GM18502 (cell line): ENCODE results near the gene TLR6.
"Not testable (repeated sequence)": the region's sequence is repeated elsewhere in the genome, so short reads cannot be mapped to it uniquely, and the experiment has no call there.

ENCODE experiments used
- ATAC-seq: cut with Tn5 transposase; IDR thresholded peaks from one replicate; pipeline ENCODE4 v1.9.1; 2021; ENCODE audit warnings: mild to moderate bottlenecking; ENCODE audit not compliant: unreplicated experiment, poor library complexity

TLR6 gene

DNA sequence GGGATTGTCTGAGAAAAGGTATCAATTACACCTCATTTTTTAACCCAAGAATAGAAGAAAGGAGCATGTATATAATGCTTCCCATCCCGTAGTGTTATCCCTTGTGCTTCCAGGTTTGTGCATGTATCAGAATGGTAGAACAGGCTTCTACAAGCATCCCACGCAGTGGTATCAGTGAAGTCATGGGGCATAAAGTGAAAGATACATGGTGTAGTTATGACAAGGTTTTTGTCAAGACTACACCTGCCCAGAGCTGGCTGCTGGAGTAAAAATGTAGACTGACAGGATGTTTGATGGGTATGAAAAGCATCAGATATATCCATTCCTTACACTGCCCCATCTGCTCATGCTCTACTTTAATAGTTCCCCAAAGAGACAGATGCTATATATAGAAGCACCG is 61.5 kb downstream of the TLR6 start:
- ATAC-seq = no peak

DNA sequence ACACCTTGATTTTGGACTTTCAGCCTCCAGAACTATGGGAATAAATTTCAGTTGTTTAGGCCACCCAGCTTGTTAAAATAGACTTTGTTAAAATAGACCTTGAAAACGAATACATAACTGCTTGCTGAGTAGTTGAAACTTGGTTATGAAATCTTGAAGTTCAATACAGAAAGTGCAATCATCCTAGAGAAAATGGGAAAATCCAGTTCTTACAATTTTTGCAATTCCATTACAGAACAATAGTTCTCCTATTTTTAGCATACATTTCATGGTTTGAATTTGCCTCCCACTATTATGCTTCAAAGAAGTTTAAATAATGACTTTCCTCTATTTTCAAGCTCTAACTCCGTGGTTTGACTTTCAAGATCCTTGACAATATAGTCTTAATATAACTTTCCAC is 62.6 kb downstream of the TLR6 start:
- no peak for ATAC-seq

DNA sequence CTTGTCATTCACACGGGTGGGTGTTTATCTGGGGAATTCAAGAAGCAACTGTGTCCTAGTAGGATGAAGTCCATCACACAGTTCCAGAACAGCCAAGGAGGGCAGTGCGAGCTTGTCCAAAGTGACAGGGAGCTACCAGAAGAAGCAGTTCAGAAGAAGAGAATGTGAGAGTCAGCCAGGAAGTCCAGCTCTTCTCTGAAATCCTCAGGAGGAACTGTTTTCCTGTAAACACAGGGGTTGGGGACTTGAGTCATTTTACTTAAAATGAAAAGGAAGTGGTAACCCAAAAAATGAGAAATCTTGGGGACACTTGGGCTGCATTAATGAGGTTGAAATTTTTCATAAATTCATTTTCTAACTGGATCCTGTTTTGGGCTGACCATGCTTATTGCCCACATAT is 65.6 kb downstream of the TLR6 start:
- no peak for ATAC-seq

DNA sequence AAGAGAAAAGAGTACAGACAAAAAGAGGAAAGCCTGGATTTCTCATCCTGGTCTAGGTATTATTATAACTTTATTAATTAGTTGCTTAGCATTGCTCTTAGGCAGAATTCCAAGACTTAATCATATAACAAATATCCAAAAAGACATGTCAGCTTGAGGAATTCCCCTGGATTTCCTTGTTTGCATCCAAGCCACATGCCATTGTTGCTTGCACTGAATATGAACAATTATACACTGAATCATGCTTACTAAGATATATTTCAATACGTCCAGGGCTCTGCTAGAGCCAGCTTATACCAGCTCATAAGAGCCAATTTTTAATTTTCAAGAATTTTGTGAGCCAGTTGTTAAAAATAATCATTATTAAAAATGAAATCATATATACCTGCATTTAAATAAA is 68.3 kb downstream of the TLR6 start:
- ATAC-seq = no peak

DNA sequence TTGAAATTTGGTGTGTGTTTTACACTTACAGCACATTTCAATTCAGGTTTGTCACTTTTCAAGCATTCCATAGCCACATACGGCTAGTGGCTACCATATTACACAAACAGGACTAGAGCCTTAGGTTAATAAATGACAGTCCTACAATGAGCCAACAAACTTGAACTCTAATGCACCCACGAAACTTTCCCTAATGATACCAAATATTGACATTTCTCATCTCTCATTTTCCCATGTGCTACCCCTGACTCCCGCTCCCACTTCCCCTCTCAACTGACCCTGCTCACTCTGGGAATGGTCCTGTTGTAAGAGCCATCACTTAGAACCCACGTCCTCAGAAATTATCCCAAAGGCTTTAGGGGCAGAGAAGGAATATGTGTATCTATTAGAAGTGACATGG is 68.9 kb downstream of the TLR6 start:
- ATAC-seq = no peak

DNA sequence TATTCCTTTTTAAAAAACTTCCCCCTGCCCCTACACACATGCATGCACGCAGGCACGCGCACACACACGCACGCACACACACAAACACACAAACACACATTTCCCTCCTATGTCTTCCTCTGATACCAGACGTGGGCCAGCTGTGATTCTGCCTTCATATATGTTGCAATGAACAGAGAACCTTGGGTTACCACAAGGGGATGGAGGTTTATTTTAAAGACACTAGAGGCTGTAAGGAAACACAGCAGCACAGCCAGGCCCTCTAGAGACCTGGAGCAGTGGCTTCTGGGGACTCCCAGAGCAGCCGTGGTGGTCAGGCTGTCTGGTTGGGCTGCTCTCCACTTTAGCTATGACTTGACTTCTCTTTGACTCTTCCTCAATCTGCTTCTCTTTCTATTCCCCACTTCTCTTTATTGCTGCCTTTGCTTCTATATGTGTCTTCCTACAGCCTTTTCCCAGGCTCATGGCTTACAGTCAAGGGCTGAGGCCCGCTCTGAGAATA is 70.7 kb downstream of the TLR6 start:
- peak; percentile 76 for ATAC-seq

DNA sequence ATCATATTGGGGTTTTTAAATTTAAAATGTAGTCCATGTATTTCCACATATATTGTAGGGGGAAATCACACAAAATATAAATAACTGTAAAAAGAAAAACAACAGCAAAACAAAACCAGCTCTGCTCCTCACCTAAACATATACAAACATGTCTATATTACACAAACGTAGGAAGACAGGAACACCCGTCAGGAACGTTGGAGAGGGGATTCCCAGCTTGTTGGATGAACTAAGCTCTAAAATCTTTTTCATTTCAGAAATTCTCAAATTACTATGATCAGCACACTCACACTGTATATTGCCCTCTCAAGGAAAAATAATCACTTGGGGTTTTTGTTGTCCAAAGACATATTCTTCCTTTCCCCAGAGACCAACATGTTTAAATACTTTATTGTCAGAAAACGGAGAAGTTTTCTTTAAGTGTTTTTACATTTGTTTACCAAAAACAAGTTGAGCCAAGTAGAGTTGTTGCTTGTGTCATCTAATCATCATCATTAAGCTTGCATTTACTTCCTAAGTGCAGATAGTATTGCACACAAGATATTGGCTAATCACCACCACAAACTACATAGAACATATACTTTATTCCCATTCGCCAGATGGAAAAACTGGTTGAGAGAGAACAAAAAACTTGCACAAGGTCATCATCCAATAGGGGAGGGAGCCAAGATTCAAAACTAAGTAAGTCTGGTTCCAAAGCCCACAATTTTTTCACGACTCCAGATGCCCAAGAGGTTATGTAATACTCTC is 71.4 kb downstream of the TLR6 start:
- no peak for ATAC-seq

DNA sequence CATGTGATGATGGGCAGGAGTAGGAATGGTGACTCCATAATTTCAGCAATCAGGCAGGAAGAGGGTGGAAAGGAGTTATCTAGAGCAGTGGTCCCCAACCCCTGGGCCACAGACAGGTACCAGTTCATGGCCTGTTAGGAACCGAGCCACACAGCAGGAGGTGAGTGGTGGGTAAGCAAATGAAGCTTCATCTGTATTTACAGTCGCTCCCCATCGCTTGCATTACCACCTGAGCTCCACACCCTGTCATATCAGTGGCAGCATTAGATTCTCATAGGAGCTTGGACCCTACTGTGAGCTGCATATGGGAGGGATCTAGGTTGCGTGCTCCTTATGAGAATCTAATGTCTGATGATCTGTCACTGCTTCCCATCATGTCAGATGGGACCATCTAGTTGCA is 72.5 kb downstream of the TLR6 start:
- ATAC-seq = no peak

DNA sequence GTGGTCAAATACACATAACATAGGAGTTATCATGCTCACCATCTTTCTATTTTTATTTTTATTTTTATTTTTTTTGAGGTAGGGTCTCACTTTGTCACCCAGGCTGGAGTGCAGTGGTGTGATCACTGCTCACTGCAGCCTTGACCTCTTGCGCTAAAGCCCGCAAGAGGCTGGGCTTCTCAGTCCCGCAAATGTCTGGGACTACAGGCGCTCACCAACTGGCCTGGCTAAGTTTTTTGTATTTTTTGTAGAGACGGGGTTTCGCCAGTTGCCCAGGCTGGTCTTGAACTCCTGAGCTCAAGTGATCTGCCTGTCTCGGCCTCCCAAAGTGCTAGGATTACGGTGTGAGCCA is 73.5 kb downstream of the TLR6 start:
- no peak for ATAC-seq

DNA sequence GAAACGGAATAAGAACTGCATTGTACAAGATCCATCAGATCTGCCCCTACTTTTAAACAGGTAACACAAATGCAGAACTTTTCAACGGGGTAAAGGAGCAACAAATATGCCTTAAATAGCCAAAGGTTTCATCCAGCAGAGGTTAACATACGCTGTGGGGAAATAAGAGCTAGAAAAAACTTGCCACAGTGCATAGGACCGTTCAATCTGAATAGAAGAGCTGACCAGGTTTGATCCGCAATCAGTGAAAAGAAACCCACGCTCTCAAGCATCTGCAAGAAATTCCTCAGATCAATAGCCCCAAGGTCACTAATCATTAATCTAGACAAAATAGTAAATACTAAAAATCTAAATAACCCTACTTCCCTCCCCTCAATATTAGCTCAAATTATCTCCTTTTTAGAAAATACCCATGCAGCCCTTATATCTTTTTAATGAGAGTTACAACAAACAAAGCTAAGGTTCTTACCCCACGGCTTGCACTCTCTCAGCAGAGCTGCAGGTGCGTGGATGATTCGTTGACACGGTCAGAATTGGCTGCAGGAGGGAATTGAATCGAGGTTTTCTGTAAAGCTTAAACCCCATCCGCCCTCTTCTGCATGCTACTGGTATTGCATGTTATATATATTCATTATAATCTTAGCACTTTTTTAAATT is 74.0 kb downstream of the TLR6 start, which contains the start of gene TLR10:
TSS of gene TLR10 (minus strand) at position 539 of the 657 bp plus-strand sequence. CDS start 7,400 bp downstream, outside the sequence.
- peak; percentile 53 for ATAC-seq

DNA sequence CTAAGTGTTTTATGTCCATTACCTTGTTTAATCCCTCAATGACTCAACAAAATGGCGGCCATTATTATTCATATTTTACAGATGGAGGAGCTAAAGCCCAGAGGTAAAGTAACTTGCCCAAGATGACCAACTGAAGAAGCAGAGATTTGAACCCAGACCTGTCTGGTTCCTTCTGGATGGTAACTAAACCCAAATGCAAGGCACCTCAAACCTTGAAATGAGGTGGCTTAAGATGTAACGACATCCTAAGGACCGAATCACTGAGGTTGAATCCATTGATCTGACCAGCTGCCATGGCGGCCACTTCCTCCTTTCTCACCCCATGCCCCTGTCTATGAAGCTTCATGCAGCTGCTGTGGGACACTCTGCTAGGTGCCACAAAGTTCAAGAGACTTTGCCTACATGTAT is 74.8 kb downstream of the TLR6 start:
- ATAC-seq = peak; percentile 33

DNA sequence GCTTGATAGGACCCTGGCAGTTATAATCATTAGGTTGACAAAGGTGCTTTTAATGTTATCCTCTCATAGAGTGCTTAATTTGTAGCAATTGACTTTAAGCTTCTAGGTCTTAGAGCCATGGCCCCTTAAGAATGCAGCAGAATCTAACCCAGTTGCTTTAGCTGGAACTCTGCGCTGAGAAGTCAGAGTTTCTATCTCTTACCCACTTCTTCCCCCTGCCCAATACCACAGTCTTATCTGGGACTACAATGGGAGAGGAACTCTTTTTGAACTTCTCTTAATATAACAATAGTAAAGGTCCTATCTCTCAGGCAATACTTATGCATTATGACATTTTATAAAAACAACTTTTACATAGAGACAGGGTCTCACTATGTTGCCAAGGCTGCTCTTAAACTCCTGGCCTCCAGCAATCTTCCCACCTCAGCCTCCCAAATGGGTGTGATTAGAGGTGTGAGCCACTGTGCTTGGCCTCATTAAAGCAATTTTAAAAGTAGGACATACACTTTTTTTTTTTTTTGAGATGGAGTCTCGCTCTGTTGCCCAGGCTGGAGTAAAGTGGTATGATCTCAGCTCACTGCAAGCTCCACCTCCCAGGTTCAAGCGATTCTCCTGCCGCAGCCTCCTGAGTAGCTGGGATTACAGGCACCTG is 75.7 kb downstream of the TLR6 start:
- no peak for ATAC-seq

DNA sequence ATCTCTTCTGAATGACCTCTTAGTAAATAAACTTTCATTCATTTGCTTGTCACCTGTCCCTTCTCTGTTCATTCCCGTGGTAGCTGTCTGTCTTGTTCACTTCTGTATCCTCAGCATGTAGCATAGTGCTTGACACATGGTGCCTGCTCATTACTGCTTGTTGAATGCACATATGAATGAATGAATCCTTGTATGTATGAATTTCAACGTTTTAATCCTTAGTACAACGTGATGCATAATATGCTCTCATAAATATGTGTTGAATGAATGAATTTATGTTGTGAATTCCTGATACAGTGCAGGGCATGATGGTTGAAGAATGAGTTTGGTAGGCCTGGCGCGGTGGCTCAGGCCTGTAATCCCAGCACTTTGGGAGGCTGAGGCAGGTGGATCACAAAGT is 76.8 kb downstream of the TLR6 start:
- ATAC-seq = no peak

DNA sequence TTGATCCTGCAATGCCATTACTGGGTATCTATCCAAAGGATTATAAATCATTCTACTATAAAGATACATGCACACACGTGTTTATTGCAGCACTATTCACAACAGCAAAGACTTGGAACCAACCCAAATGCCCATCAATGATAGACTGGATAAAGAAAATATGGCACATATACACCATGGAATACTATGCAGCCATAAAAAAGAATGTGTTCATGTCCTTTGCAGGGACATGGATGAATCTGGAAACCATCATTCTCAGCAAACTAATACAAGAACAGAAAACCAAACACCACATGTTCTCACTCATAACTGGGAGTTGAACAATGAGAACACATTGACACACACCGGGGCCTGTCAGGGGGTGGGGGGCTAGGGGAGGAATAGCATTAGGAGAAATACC is 78.7 kb downstream of the TLR6 start:
- not testable (repeated sequence) for ATAC-seq

DNA sequence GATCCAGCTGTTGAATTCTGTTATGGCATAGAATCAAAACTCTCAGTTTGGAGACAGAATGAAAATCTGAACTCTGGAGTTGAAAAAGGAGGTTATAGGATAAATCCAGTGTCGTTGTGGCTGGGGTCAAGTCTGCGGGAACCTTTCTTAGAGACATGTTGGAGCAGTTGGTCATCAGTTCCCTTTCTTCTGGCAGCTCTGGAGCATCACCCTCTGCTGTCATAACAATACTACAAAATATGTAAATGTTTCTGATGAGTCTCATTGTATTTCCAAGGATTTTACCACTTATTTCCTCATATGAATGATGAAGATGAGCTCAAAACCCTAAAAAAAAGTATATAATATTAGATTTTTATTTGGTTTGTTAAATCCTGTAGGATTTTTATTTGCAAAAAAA is 81.3 kb downstream of the TLR6 start:
- no peak for ATAC-seq

DNA sequence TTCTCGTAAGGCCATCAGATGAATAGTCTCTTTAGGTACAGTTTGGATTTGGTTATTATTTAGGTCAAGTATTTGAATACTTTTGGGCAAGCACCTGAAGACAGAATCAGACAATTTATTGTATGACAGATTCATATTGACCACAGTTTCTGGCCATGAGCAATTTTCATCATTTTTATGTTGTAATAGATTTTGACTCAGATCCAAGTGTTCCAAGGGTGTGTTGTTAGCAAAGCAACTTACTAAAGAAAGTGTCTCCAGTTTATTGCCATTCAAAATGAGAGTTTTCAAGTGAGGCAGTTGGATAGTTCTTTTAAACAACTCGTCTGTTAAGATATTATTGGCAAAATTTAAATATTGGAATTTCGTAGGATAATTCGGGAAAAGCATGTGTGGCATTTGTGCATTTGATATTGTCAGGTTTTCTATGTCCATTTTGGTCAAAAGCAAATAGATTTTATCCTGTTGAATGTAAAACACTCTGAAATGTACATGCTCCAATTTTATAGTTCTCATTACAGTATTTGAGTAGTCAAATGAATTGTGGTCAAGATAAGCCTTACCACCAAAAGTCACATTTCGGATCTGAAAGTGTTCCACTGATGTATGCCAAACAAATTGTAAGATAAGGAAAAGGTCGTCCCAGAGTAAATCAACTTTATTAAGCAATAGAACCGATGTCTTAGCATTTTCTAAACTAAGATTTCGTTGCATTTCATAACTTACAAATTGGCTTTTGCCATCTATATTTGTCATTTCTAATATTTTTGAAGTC is 82.2 kb downstream of the TLR6 start:
- no peak for ATAC-seq
